Measurements from ENCODE around the gene NR2E3.

The NR2E3 gene

GRCh38 chr15:71808311-71809020, 1.9 kb upstream of the NR2E3 start:
- H3K27me3 ChIP-seq (ENCODE audit: control insufficient read depth, insufficient read depth, low read length): no peaks in the 10 kb centered on the region
- peaks cover 23% of the 10 kb centered on the region for H3K4me1 ChIP-seq (ENCODE audit: control insufficient read depth, insufficient read depth, low read length)
- no peak overlapping the region for H3K9ac ChIP-seq (ENCODE audit: low read depth, low read length)
- H3K4me3 ChIP-seq (ENCODE audit: low read length): no peak overlapping the region
- no peak overlapping the region for H3K4me2 ChIP-seq (ENCODE audit: low read length)
- H3K36me3 ChIP-seq (ENCODE audit: insufficient read depth, low read length): no peaks in the 10 kb centered on the region
- no peaks in the 10 kb centered on the region for H3K9me3 ChIP-seq (replicated peaks; ENCODE audit: low read length)

GRCh38 chr15:71809346-71809745, 1.0 kb upstream of the NR2E3 start:
- no peak overlapping the region for H3K4me2 ChIP-seq (ENCODE audit: low read length)
- peaks cover 23% of the 10 kb centered on the region for H3K4me1 ChIP-seq (ENCODE audit: control insufficient read depth, insufficient read depth, low read length)
- H3K4me3 ChIP-seq (ENCODE audit: low read length): no peak overlapping the region
- H3K9me3 ChIP-seq (replicated peaks; ENCODE audit: low read length): no peaks in the 10 kb centered on the region
- H3K27me3 ChIP-seq (ENCODE audit: control insufficient read depth, insufficient read depth, low read length): no peaks in the 10 kb centered on the region
- H3K36me3 ChIP-seq (ENCODE audit: insufficient read depth, low read length): no peaks in the 10 kb centered on the region
- H3K9ac ChIP-seq (ENCODE audit: low read depth, low read length): no peak overlapping the region

- Histone ChIP-seq H3K9ac (ENCODE audit: low read depth, low read length) (no peak overlapping the region), H3K4me3 (ENCODE audit: low read length) (no peak overlapping the region), H3K9me3 (replicated peaks; ENCODE audit: low read length) (no peaks in the 10 kb centered on the region), H3K4me1 (ENCODE audit: control insufficient read depth, insufficient read depth, low read length) (peaks cover 21% of the 10 kb centered on the region), H3K4me2 (ENCODE audit: low read length) (no peak overlapping the region), H3K27me3 (ENCODE audit: control insufficient read depth, insufficient read depth, low read length) (no peaks in the 10 kb centered on the region), H3K36me3 (ENCODE audit: insufficient read depth, low read length) (no peaks in the 10 kb centered on the region)
Observed at GRCh38 chr15:71811036-71811736, 832 bp downstream of the NR2E3 start.

- Histone ChIP-seq H3K4me1 (ENCODE audit: control insufficient read depth, insufficient read depth, low read length) (peaks cover 12% of the 10 kb centered on the region), H3K36me3 (ENCODE audit: insufficient read depth, low read length) (no peaks in the 10 kb centered on the region), H3K9ac (ENCODE audit: low read depth, low read length) (no peak overlapping the region), H3K4me3 (ENCODE audit: low read length) (no peak overlapping the region), H3K4me2 (ENCODE audit: low read length) (no peak overlapping the region), H3K9me3 (replicated peaks; ENCODE audit: low read length) (no peaks in the 10 kb centered on the region), H3K27me3 (ENCODE audit: control insufficient read depth, insufficient read depth, low read length) (no peaks in the 10 kb centered on the region)
Observed at GRCh38 chr15:71811752-71812735, 1.7 kb downstream of the NR2E3 start.

GRCh38 chr15:71812966-71813722, 2.8 kb downstream of the NR2E3 start:
- Histone ChIP-seq H3K9ac (ENCODE audit: low read depth, low read length) (no peak overlapping the region), H3K4me2 (ENCODE audit: low read length) (no peak overlapping the region)

GRCh38 chr15:71813723-71814470, 3.5 kb downstream of the NR2E3 start:
- peaks cover 1% of the 10 kb centered on the region for H3K36me3 ChIP-seq (ENCODE audit: insufficient read depth, low read length)
- no peak overlapping the region for H3K9ac ChIP-seq (ENCODE audit: low read depth, low read length)
- H3K4me3 ChIP-seq (ENCODE audit: low read length): no peak overlapping the region
- no peaks in the 10 kb centered on the region for H3K9me3 ChIP-seq (replicated peaks; ENCODE audit: low read length)
- no peaks in the 10 kb centered on the region for H3K4me1 ChIP-seq (ENCODE audit: control insufficient read depth, insufficient read depth, low read length)
- no peaks in the 10 kb centered on the region for H3K27me3 ChIP-seq (ENCODE audit: control insufficient read depth, insufficient read depth, low read length)
- no peak overlapping the region for H3K4me2 ChIP-seq (ENCODE audit: low read length)

More at GRCh38 chr15:71812966-71813722, 2.8 kb downstream of the NR2E3 start:
- H3K9me3 ChIP-seq (replicated peaks; ENCODE audit: low read length): no peaks in the 10 kb centered on the region
- H3K36me3 ChIP-seq (ENCODE audit: insufficient read depth, low read length): no peaks in the 10 kb centered on the region
- H3K4me3 ChIP-seq (ENCODE audit: low read length): no peak overlapping the region
- H3K4me1 ChIP-seq (ENCODE audit: control insufficient read depth, insufficient read depth, low read length): peaks cover 1% of the 10 kb centered on the region
- no peaks in the 10 kb centered on the region for H3K27me3 ChIP-seq (ENCODE audit: control insufficient read depth, insufficient read depth, low read length)

GRCh38 chr15:71815301-71815700, 4.9 kb downstream of the NR2E3 start:
- Histone ChIP-seq H3K4me2 (ENCODE audit: low read length) (no peak overlapping the region), H3K36me3 (ENCODE audit: insufficient read depth, low read length) (peaks cover 12% of the 10 kb centered on the region), H3K27me3 (ENCODE audit: control insufficient read depth, insufficient read depth, low read length) (no peaks in the 10 kb centered on the region), H3K9me3 (replicated peaks; ENCODE audit: low read length) (peaks cover 7% of the 10 kb centered on the region), H3K4me1 (ENCODE audit: control insufficient read depth, insufficient read depth, low read length) (no peaks in the 10 kb centered on the region), H3K4me3 (ENCODE audit: low read length) (no peak overlapping the region), H3K9ac (ENCODE audit: low read depth, low read length) (no peak overlapping the region)

GRCh38 chr15:71817351-71817750, 7.0 kb downstream of the NR2E3 start:
- H3K27me3 ChIP-seq (ENCODE audit: control insufficient read depth, insufficient read depth, low read length): no peaks in the 10 kb centered on the region
- H3K36me3 ChIP-seq (ENCODE audit: insufficient read depth, low read length): peaks cover 23% of the 10 kb centered on the region
- H3K4me2 ChIP-seq (ENCODE audit: low read length): no peak overlapping the region
- H3K9ac ChIP-seq (ENCODE audit: low read depth, low read length): no peak overlapping the region
- no peak overlapping the region for H3K4me3 ChIP-seq (ENCODE audit: low read length)
- peaks cover 17% of the 10 kb centered on the region for H3K9me3 ChIP-seq (replicated peaks; ENCODE audit: low read length)
- H3K4me1 ChIP-seq (ENCODE audit: control insufficient read depth, insufficient read depth, low read length): no peaks in the 10 kb centered on the region

- peaks cover 25% of the 10 kb centered on the region for H3K9me3 ChIP-seq (replicated peaks; ENCODE audit: low read length)
- H3K4me2 ChIP-seq (ENCODE audit: low read length): no peak overlapping the region
- H3K4me1 ChIP-seq (ENCODE audit: control insufficient read depth, insufficient read depth, low read length): no peaks in the 10 kb centered on the region
- H3K4me3 ChIP-seq (ENCODE audit: low read length): no peak overlapping the region
- H3K27me3 ChIP-seq (ENCODE audit: control insufficient read depth, insufficient read depth, low read length): no peaks in the 10 kb centered on the region
- no peak overlapping the region for H3K9ac ChIP-seq (ENCODE audit: low read depth, low read length)
- H3K36me3 ChIP-seq (ENCODE audit: insufficient read depth, low read length): peaks cover 41% of the 10 kb centered on the region
Observed at GRCh38 chr15:71820127-71820526, 9.8 kb downstream of the NR2E3 start.

GRCh38 chr15:71821547-71822129, 11.3 kb downstream of the NR2E3 start:
- Histone ChIP-seq H3K4me3 (ENCODE audit: low read length) (no peak overlapping the region), H3K9ac (ENCODE audit: low read depth, low read length) (no peak overlapping the region), H3K27me3 (ENCODE audit: control insufficient read depth, insufficient read depth, low read length) (no peaks in the 10 kb centered on the region), H3K36me3 (ENCODE audit: insufficient read depth, low read length) (peaks cover 53% of the 10 kb centered on the region), H3K4me1 (ENCODE audit: control insufficient read depth, insufficient read depth, low read length) (no peaks in the 10 kb centered on the region), H3K9me3 (replicated peaks; ENCODE audit: low read length) (peaks cover 25% of the 10 kb centered on the region), H3K4me2 (ENCODE audit: low read length) (no peak overlapping the region)

All from skeletal muscle satellite cell (primary cell).